ENCODE data around the gene APOB. TPM values are rescaled to one million over a fixed set of nuclear protein-coding genes. Genes with fewer than 3 reads are reported as not detected.

The APOB gene
- total and polyA plus RNA-seq, 2 of the 8 experiments (the other 6 are each of a cell fraction or from before 2014, with no cell fraction given), result 0.15 to 0.61 TPM

DNA sequence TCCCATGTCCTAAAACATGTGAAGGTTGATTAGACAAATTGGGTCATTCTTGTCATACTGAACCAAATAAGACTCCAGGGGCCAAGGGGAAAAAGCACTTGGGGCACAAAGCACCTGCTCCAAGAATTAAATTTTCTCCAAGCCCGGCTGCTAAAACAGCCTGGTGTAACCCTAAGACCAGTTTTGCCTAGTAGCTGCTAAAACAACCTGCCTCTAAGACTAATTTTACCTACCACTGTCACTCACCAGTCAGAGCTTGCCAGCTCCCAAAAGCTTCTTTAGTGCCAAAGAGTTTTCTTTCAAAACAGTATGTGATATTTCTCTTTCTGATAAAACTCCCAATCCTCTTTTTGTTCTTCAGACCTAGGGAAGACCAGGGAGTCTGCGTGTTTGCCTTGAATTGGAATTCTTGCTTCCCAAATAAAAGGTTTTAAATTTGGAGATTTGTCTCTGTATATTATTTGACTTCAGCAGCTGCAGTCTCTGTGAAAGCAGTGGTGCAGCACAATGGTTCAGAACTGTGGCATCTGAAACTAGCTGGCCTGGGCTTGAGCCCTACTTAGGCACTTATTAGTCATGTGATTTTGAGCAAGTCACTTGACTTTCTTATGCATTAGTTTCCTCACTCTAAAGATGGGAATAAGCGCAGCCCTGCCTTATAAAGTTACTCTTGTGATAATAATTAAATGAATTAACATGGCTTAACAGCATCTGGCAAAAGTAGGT lies 16.2 kb upstream of the APOB start:
- no peak overlapping the region for H2BK15ac ChIP-seq (ENCODE audit: low read length)
- H3K18ac ChIP-seq (ENCODE audit: extremely low read depth, low read length), result no peak overlapping the region
- H2BK5ac ChIP-seq (ENCODE audit: low read depth, low read length), result no peak overlapping the region
- no peaks in the 10 kb centered on the region for H3K36me3 ChIP-seq (ENCODE audit: control insufficient read depth in 2 of 4, insufficient read depth in 4 of 4, low read length in 3 of 4)
- no peaks in the 10 kb centered on the region for H3K9me3 ChIP-seq (ENCODE audit: insufficient read depth in 2 of 2, low read depth in 1 of 2, low read length in 1 of 2)
- H3K4me2 ChIP-seq (ENCODE audit: insufficient read depth in 1 of 2, low read depth in 2 of 2, low read length in 2 of 2), result no peak overlapping the region
- no peak overlapping the region for H2BK12ac ChIP-seq (ENCODE audit: low read depth, low read length)
- no peak for FAIRE-seq
- H3K27me3 ChIP-seq (replicated peaks in 1 of 4; ENCODE audit: control insufficient read depth in 3 of 4, extremely low read depth in 1 of 4, insufficient read depth in 3 of 4, low read length in 3 of 4), result no peaks in the 10 kb centered on the region
- no peak overlapping the region for H4K5ac ChIP-seq (ENCODE audit: insufficient read length, low read depth, low read length)
- H3K79me2 ChIP-seq (ENCODE audit: control insufficient read depth in 1 of 2, insufficient read depth in 2 of 2, low read length in 2 of 2), result no peaks in the 10 kb centered on the region
- no peak overlapping the region for H3K27ac ChIP-seq (ENCODE audit: low read depth, low read length)
- H3K23me2 ChIP-seq (ENCODE audit: low read depth, low read length), result 0 out of 2 replicates have a peak, but pooled peaks cover 2% of the 10 kb centered on the region
- H3K9ac ChIP-seq (replicated peaks in 1 of 4; ENCODE audit: extremely low read depth in 1 of 4, low read depth in 3 of 4, low read length in 3 of 4), result no peak overlapping the region
- no peak overlapping the region for H2AFZ ChIP-seq (ENCODE audit: low read length)
- no peak overlapping the region for H2AK5ac ChIP-seq (ENCODE audit: low read depth, low read length)
- DNase-seq (ENCODE audit: low read depth in 1 of 2, low spot score in 2 of 2), result no peak
- H3K23ac ChIP-seq (ENCODE audit: insufficient read length), result no peak overlapping the region
- H3K4me1 ChIP-seq (replicated peaks in 1 of 4; ENCODE audit: control insufficient read depth in 3 of 4, insufficient read depth in 4 of 4, low read length in 3 of 4), result no peaks in the 10 kb centered on the region
- H2BK120ac ChIP-seq (replicated peaks; ENCODE audit: low read depth, low read length), result no peak overlapping the region
- 73% methylated on average over 3 of the region's 3 CpGs; no CpG with 5 or more reads in 1 of the 2 experiments for WGBS, 2 experiments (ENCODE audit: extremely low coverage in 1 of 2, insufficient coverage in 1 of 2, insufficient read length in 1 of 2, insufficient replicate concordance in 2 of 2, low coverage in 1 of 2, low lambda C conversion rate in 2 of 2, missing lambda C conversion rate in 1 of 2)
- no peak overlapping the region for H3K14ac ChIP-seq (ENCODE audit: insufficient read length)
- no peaks in the 10 kb centered on the region for H4K20me1 ChIP-seq (replicated peaks in 1 of 2; ENCODE audit: control insufficient read depth in 1 of 2, insufficient read depth in 2 of 2, low read length in 2 of 2)
- H4K8ac ChIP-seq (ENCODE audit: extremely low read depth, insufficient read depth, low read length), result no peak overlapping the region
- no peak overlapping the region for H3K56ac ChIP-seq (replicated peaks; ENCODE audit: insufficient read length, low read depth, low read length)
- no peak overlapping the region for H3K4me3 ChIP-seq (ENCODE audit: extremely low read depth in 1 of 4, insufficient read depth in 2 of 4, low read depth in 3 of 4, low read length in 4 of 4)
- CTCF ChIA-PET (ENCODE audit: partially characterized antibody), result interaction anchor here (1.4 kb wide), 1 partner anchor 15 kb away, joined by 3 read pairs; no protein-coding TSS in a partner anchor
- no peak overlapping the region for H3K4ac ChIP-seq (replicated peaks; ENCODE audit: insufficient read length, low read depth, low read length)
- no peak overlapping the region for H4K91ac ChIP-seq (replicated peaks; ENCODE audit: insufficient read length, low read length)
- no peaks in the 10 kb centered on the region for H3K79me1 ChIP-seq (ENCODE audit: low read depth, low read length)
- POLR2A ChIA-PET (ENCODE audit: partially characterized antibody), result interaction anchor here (0.6 kb wide), 1 partner anchor 382 kb away, joined by 3 read pairs; no protein-coding TSS in a partner anchor
- H2BK20ac ChIP-seq (ENCODE audit: low read length), result no peak overlapping the region
- no peak for TF ChIP-seq CHD2 (IDR thresholded peaks at IDR 0.05; ENCODE audit: low read length)
- no peak for TF ChIP-seq POU5F1 (IDR thresholded peaks at IDR 0.05; ENCODE audit: low read depth, low read length)
- TF ChIP-seq, protein P1, sequence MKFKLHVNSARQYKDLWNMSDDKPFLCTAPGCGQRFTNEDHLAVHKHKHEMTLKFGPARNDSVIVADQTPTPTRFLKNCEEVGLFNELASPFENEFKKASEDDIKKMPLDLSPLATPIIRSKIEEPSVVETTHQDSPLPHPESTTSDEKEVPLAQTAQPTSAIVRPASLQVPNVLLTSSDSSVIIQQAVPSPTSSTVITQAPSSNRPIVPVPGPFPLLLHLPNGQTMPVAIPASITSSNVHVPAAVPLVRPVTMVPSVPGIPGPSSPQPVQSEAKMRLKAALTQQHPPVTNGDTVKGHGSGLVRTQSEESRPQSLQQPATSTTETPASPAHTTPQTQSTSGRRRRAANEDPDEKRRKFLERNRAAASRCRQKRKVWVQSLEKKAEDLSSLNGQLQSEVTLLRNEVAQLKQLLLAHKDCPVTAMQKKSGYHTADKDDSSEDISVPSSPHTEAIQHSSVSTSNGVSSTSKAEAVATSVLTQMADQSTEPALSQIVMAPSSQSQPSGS (IDR thresholded peaks at IDR 0.05; ENCODE audit: low read length), result no peak
- TF ChIP-seq KDM4A (IDR thresholded peaks at IDR 0.05; ENCODE audit: low read depth, low read length, severe bottlenecking), result no peak
- TF ChIP-seq CHD1 (IDR thresholded peaks at IDR 0.05; ENCODE audit: low read depth, low read length), result no peak
- TF ChIP-seq ZNF274 (IDR thresholded peaks at IDR 0.05; ENCODE audit: borderline replicate concordance, extremely low read depth, low read length), result no peak
- no peak for TF ChIP-seq BRCA1 (IDR thresholded peaks at IDR 0.05; ENCODE audit: low read depth, low read length)
- TF ChIP-seq PHF8 (conservative IDR thresholded peaks at IDR 0.05; ENCODE audit: low read depth, low read length), result no peak
- no peak for TF ChIP-seq MAFK (IDR thresholded peaks at IDR 0.05; ENCODE audit: low read depth, low read length)
- no peak for TF ChIP-seq EGR1 (IDR thresholded peaks at IDR 0.05; ENCODE audit: borderline replicate concordance, low read depth, low read length)
- no peak for TF ChIP-seq RAD21 (IDR thresholded peaks at IDR 0.05 in 1 of 2, conservative IDR thresholded peaks at IDR 0.05 in 1 of 2; ENCODE audit: low read depth in 2 of 2, low read length in 2 of 2)

Data from H1 (cell line).